CD4-positive, alpha-beta T cell (primary cell): ENCODE results near the gene MYL5. TPM values are rescaled to one million over a fixed set of nuclear protein-coding genes. Genes with fewer than 3 reads are reported as not detected.
A peak's percentile ranks its signal among the peaks of the same experiment; 100 is the strongest.

Experiments
- ATAC-seq: fragments of 200-7000 bp; cut with Tn5 transposase; one replicate; pipeline ENCODE4 v1.10.0; 2022; ENCODE audit warnings: mild to moderate bottlenecking; ENCODE audit not compliant: poor library complexity
- CTCF ChIA-PET: fragments of 350-600 bp; sonication (Branson Sonifier 250); formaldehyde crosslinking; loops from one replicate; lab custom pipeline; 2021; ENCODE audit warnings: antibody characterized with exemption, inconsistent platforms; lab: Charles Lee
- POLR2A ChIA-PET: fragments of 350-600 bp; sonication (Branson Sonifier 250); formaldehyde crosslinking; loops from one replicate; lab custom pipeline; 2021; ENCODE audit warnings: antibody characterized with exemption, inconsistent platforms; lab: Charles Lee
- DNase-seq, 14 experiments: peaks; one replicate each; pipeline ENCODE4 v3.0.0-alpha.2; 2013 to 2020; ENCODE audit warnings: mixed read lengths in 2 of 14
- H3K27ac ChIP-seq, 2 donors: one replicate each; pipeline versions ENCODE4 v1.5.1 to v1.7.0; 2013; ENCODE audit warnings: low read length in 2 of 2, low read depth in 1 of 2, mild to moderate bottlenecking in 1 of 2
- H3K27me3 ChIP-seq, 2 experiments: 1 replicate in 1 of 2; 2 replicates in 1 of 2; pipeline versions ENCODE4 v1.6.1 to v1.7.0; 2013; ENCODE audit warnings: low read length in 2 of 2, control low read depth in 1 of 2, mild to moderate bottlenecking in 1 of 2, moderate library complexity in 1 of 2; ENCODE audit not compliant: insufficient read depth in 2 of 2, control insufficient read depth in 1 of 2
- H3K36me3 ChIP-seq: one replicate; pipeline ENCODE4 v1.6.1; 2013; ENCODE audit warnings: low read length, control low read depth; ENCODE audit not compliant: insufficient read depth
- H3K4me1 ChIP-seq: one replicate; pipeline ENCODE4 v1.6.1; 2013; ENCODE audit warnings: low read length, control low read depth; ENCODE audit not compliant: insufficient read depth
- H3K4me3 ChIP-seq: one replicate; pipeline ENCODE4 v1.5.1; 2013; ENCODE audit warnings: mild to moderate bottlenecking, low read length, moderate library complexity
- H3K9me3 ChIP-seq, 2 experiments: 1 replicate in 1 of 2; 2 replicates in 1 of 2; pipeline versions ENCODE4 v1.6.1 to v1.7.0; 2013; ENCODE audit warnings: low read length in 2 of 2, mild to moderate bottlenecking in 2 of 2, control low read depth in 1 of 2, moderate library complexity in 1 of 2; ENCODE audit not compliant: control insufficient read depth in 1 of 2, insufficient read depth in 1 of 2
- H3K27ac Mint-ChIP-seq: one replicate; pipeline ENCODE4 v1.8.0; 2020; ENCODE audit warnings: mixed read lengths
- H3K27me3 Mint-ChIP-seq: one replicate; pipeline ENCODE4 v1.8.0; 2021; ENCODE audit warnings: mixed read lengths
- H3K36me3 Mint-ChIP-seq: one replicate; pipeline ENCODE4 v1.8.0; 2021; ENCODE audit warnings: low read depth, mixed read lengths
- H3K4me1 Mint-ChIP-seq: one replicate; pipeline ENCODE4 v1.8.0; 2021; ENCODE audit warnings: low read depth, mixed read lengths
- H3K4me3 Mint-ChIP-seq: one replicate; pipeline ENCODE4 v1.8.0; 2020; ENCODE audit warnings: mild to moderate bottlenecking, mixed read lengths
- H3K9me3 Mint-ChIP-seq: one replicate; pipeline ENCODE4 v1.8.0; 2020; ENCODE audit warnings: mixed read lengths
- CTCF ChIP-seq: fragments of 200-600 bp; IDR thresholded peaks from one replicate; pipeline ENCODE4 v1.8.0; 2022; ENCODE audit warnings: antibody characterized with exemption, mild to moderate bottlenecking
- intact Hi-C, 2 experiments: fragments of 100-400 bp; cut with DNase I in 1 of 2; cut with micrococcal nuclease in 1 of 2; formaldehyde crosslinking; loops; one replicate each; pipeline versions ENCODE4 v1.15.1 to v1.9.0; 2023 to 2025; cut with DNase I, micrococcal nuclease
- polyA plus RNA-seq, 2 donors: library from polyadenylated mRNA; unstranded; fragments of 120-200 nt; gene quantifications; one replicate each; pipeline ENCODE4 v1.2.1, GENCODE V29; 2013
- total RNA-seq, 174 experiments: library from RNA in 2 of 174; stranded (reverse) in 2 of 174; gene quantifications; one replicate each; pipeline ENCODE4 v1.2.3 and lab custom pipeline; 2021 to 2026

Gene MYL5
- total RNA-seq: 10 to 100 TPM; 25.3 to 29.2 TPM
- 5.9 TPM for polyA plus RNA-seq (2013, experiment 1 of 2)
- polyA plus RNA-seq (2013, experiment 2 of 2): 23.7 TPM
- 7.3 to 33.4 (median 16.8) reads per million in 172 experiments for total RNA-seq (lab: John Stamatoyannopoulos, UW)

- H3K27ac ChIP-seq: peak within 1 kb of the TSS; percentile 85 to 98
- H3K9me3 Mint-ChIP-seq: no peaks in the 10 kb centered on the region
- ATAC-seq: peak; percentile 91
- H3K4me3 ChIP-seq: peak within 1 kb of the TSS; percentile 88
- peak within 1 kb of the TSS; percentile 96 for H3K4me3 Mint-ChIP-seq
- POLR2A ChIA-PET: interaction anchor here (0.5 to 4.7 kb wide), 14 partner anchors 10 to 1038 kb away, joined by 3 to 64 read pairs (median 4); partner anchors contain the start of genes CTBP1, GAK, IDUA and SLBP
- no peaks in the 10 kb centered on the region for H3K9me3 ChIP-seq
- H3K27ac Mint-ChIP-seq: peak within 1 kb of the TSS; percentile 87
- H3K27me3 ChIP-seq: no peaks in the 10 kb centered on the region
- CTCF ChIA-PET: interaction anchor here (1.0 to 1.6 kb wide), 5 partner anchors 8 to 432 kb away, joined by 3 to 6 read pairs (median 4); no protein-coding TSS in a partner anchor
- H3K4me1 ChIP-seq: peaks cover 21% of the 10 kb centered on the region
- peaks cover 4% of the 10 kb centered on the region for H3K4me1 Mint-ChIP-seq
- peak; percentile 90 for TF ChIP-seq CTCF
- H3K27me3 Mint-ChIP-seq: no peaks in the 10 kb centered on the region
- peaks cover 34% of the 10 kb centered on the region for H3K36me3 Mint-ChIP-seq
- H3K36me3 ChIP-seq: peaks cover 22% of the 10 kb centered on the region
- DNase-seq: peak; percentile 96 to 99 (median 97)
- intact Hi-C loops: loop anchor here (1.0 to 10.0 kb wide), 9 partner anchors 30 to 1330 kb away; partner anchors contain the start of genes PCGF3 (in 2 of the 2), GAK (in 1 of the 2), IDUA (in 1 of the 2) and NELFA (in 1 of the 2)
These were observed at the start of gene MYL5, which contains the start of gene ATP5ME for GRCh38 chr4:674172-675035. MYL5 (plus strand) TSS chr4:674542; CDS start chr4:678027, 3,485 bp downstream. ATP5ME (minus strand) TSS chr4:674276; CDS start chr4:674247, 29 bp downstream.

GRCh38 chr4:624705-625590 is 49.4 kb upstream of the MYL5 start, which contains the start of gene PDE6B:
PDE6B (plus strand) TSS chr4:625573; CDS start chr4:625627, 54 bp downstream.
- peaks cover 18% of the 10 kb centered on the region for H3K27me3 Mint-ChIP-seq
- no peak within 1 kb of the TSS for H3K27ac Mint-ChIP-seq
- POLR2A ChIA-PET: no interaction called here
- H3K27ac ChIP-seq: no peak within 1 kb of the TSS
- CTCF ChIA-PET: no interaction called here
- no peaks in the 10 kb centered on the region for H3K4me1 ChIP-seq
- no peaks in the 10 kb centered on the region for H3K9me3 Mint-ChIP-seq
- DNase-seq: no peak
- no peaks in the 10 kb centered on the region for H3K36me3 ChIP-seq
- TF ChIP-seq CTCF: no peak
- ATAC-seq: no peak
- H3K4me3 ChIP-seq: no peak within 1 kb of the TSS
- no peaks in the 10 kb centered on the region for H3K27me3 ChIP-seq
- intact Hi-C loops: no loop called here
- no peak within 1 kb of the TSS for H3K4me3 Mint-ChIP-seq
- H3K4me1 Mint-ChIP-seq: no peaks in the 10 kb centered on the region
- peaks cover 0 to 36% of the 10 kb centered on the region in 2 experiments for H3K9me3 ChIP-seq
- H3K36me3 Mint-ChIP-seq: no peaks in the 10 kb centered on the region

- DNase-seq: no peak
- no peak overlapping the region for H3K27ac ChIP-seq
- Mint-ChIP-seq H3K27me3 (peaks cover 11% of the 10 kb centered on the region), H3K4me3 (no peak overlapping the region), H3K4me1 (no peaks in the 10 kb centered on the region), H3K27ac (no peak overlapping the region), H3K36me3 (no peaks in the 10 kb centered on the region), H3K9me3 (no peaks in the 10 kb centered on the region)
- CTCF ChIA-PET: no interaction called here
- no peak for TF ChIP-seq CTCF
- intact Hi-C loops: no loop called here
- no peak overlapping the region for H3K4me3 ChIP-seq
- peaks cover 0 to 43% of the 10 kb centered on the region in 2 experiments for H3K9me3 ChIP-seq
- H3K27me3 ChIP-seq: no peaks in the 10 kb centered on the region
- no peaks in the 10 kb centered on the region for H3K36me3 ChIP-seq
- POLR2A ChIA-PET: no interaction called here
- ATAC-seq: no peak
- H3K4me1 ChIP-seq: no peaks in the 10 kb centered on the region
These were observed 48.6 kb upstream of the MYL5 start for GRCh38 chr4:625631-626161.
